Esophagus (tissue), 2 donors: ENCODE data around the gene FAM81B. TPM values are rescaled to one million over a fixed set of nuclear protein-coding genes. Genes with fewer than 3 reads are reported as not detected.

Source experiments
- H3K27ac ChIP-seq, 2 donors: one replicate each; pipeline ENCODE4 v1.5.1; 2013; ENCODE audit warnings: low read depth in 2 of 2, mild to moderate bottlenecking in 2 of 2, inconsistent platforms in 1 of 2, low read length in 1 of 2, moderate library complexity in 1 of 2
- H3K27me3 ChIP-seq, 2 donors: one replicate each; pipeline ENCODE4 v1.6.1; 2013; ENCODE audit warnings: low read length in 2 of 2, control low read depth in 1 of 2, mild to moderate bottlenecking in 1 of 2; ENCODE audit not compliant: insufficient read depth in 2 of 2, control insufficient read depth in 1 of 2
- H3K36me3 ChIP-seq, 2 donors: one replicate each; pipeline ENCODE4 v1.6.1; 2013; ENCODE audit warnings: low read length in 1 of 2; ENCODE audit not compliant: control insufficient read depth in 2 of 2, insufficient read depth in 2 of 2
- H3K4me1 ChIP-seq, 2 donors: one replicate each; pipeline ENCODE4 v1.6.1; 2013; ENCODE audit warnings: low read length in 1 of 2; ENCODE audit not compliant: control insufficient read depth in 2 of 2, insufficient read depth in 2 of 2
- H3K4me3 ChIP-seq, 2 donors: one replicate each; pipeline ENCODE4 v1.5.1; 2013; ENCODE audit warnings: low read length in 2 of 2, mild to moderate bottlenecking in 2 of 2, low read depth in 1 of 2, moderate library complexity in 1 of 2
- H3K9me3 ChIP-seq, 2 donors: one replicate each; pipeline ENCODE4 v1.6.1; 2013; ENCODE audit warnings: mild to moderate bottlenecking in 2 of 2, low read depth in 1 of 2, low read length in 1 of 2, moderate library complexity in 1 of 2; ENCODE audit not compliant: control insufficient read depth in 2 of 2, insufficient read depth in 1 of 2
- WGBS, 2 donors: extraction: QIAGEN DNeasy Blood & Tissue Kit; methylation state at CpG; one replicate each; pipeline ENCODE4 v1.1.7; 2013; 5-methylcytosine and 5-hydroxymethylcytosine counted together
- polyA plus RNA-seq, 2 donors: library from polyadenylated mRNA; stranded (reverse); fragments of 200-250 nt; gene quantifications; one replicate each; pipeline ENCODE4 v1.2.3, GENCODE V29; 2013
- donor health status: healthy with polysubstance abuse.
- donor health status: Bipolar disorder and iron deficiency.

The FAM81B gene
- polyA plus RNA-seq, 2 donors, result not detected

DNA sequence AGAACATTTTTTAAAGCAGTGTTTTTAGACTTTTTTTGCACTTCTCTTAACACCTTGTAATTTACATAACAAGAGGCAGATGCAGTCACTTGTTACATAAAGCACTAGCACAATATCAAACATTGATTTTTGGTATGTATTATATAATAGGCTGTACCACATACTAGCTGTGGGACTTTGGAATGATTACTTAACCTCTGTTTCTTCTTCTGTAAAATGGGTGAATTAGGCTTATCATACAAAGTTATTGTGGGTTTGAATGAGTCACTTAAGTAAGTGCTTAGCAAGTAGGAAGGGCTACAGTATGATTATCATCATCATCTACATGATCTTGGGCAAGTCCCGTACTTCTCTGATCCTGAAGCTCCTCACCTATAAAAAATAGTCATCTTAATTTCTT is 2.1 kb downstream of the FAM81B start:
- WGBS, 2 donors, result 85 to 89% methylated on average over 1 of the region's 1 CpG
- no peaks in the 10 kb centered on the region for H3K36me3 ChIP-seq
- H3K9me3 ChIP-seq, result no peaks in the 10 kb centered on the region
- no peak overlapping the region for H3K27ac ChIP-seq
- H3K27me3 ChIP-seq, result no peaks in the 10 kb centered on the region
- H3K4me3 ChIP-seq, result no peak overlapping the region
- no peaks in the 10 kb centered on the region for H3K4me1 ChIP-seq

DNA sequence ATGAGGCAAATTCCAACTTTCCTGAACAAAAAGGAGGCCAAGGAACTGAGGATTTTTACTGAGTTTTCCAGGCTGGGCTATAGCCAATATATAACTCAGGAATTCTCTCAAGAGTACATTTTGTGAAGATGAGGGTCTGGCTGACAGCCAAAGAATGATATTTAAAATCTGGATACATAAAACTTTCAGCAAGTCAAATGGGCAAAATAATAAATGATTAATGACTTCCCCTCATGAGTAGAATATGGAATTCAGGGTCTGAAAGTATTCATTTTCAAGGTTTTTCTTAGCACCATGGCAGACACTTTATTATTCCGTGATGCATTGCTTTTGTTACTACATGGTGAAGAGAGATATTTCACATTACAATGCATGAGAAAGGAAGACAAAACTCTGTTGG is 7.8 kb downstream of the FAM81B start:
- Histone ChIP-seq H3K4me1 (no peaks in the 10 kb centered on the region), H3K4me3 (no peak overlapping the region), H3K36me3 (no peaks in the 10 kb centered on the region), H3K9me3 (no peaks in the 10 kb centered on the region), H3K27ac (no peak overlapping the region), H3K27me3 (no peaks in the 10 kb centered on the region)
- WGBS, 2 donors, result 84 to 95% methylated on average over 1 of the region's 1 CpG

DNA sequence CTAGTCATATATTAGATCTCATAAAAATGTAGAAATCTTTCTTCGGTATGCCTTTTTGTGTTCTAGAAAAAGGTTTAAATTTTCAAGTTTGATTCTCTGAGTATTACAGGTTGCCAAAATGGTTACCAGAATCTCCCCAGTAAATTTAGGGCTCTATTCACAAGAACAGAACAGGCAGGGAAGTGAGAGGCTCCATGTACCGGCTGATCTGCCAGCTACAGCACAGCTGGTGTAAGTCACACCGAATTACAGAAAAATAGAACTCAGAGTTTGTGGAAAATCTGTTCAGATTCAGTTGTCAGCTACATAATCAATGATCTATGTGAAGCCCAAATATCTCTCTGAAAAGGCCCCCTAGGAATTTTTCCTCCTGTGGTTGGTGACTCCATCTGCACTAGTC is 10.5 kb downstream of the FAM81B start:
- H3K4me3 ChIP-seq, result no peak overlapping the region
- 75 to 80% methylated on average over 3 of the region's 3 CpGs for WGBS, 2 donors

DNA sequence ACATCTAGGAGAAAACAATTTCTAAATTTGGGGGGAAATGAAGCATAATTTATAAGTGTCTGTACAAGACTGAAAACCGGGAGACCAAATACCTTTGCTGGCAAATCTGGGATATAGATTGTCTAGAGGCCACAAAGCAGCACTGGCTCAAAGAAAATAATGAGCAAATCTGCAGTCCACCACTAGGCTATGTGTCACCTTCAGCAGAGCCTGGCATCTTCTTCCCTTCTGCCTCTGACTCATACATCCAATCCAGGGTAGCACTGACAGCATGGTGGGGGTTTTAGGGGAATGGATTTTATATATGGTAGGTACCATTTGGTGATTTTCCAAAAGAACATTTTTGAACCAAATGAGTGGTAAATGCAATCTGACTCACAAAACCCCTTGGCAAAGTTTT is 12.8 kb downstream of the FAM81B start:
- H3K27ac ChIP-seq, result no peak overlapping the region
- no peaks in the 10 kb centered on the region for H3K9me3 ChIP-seq
- no peaks in the 10 kb centered on the region for H3K36me3 ChIP-seq
- WGBS, 2 donors, result 33 to 93% methylated on average over 1 of the region's 1 CpG
- no peaks in the 10 kb centered on the region for H3K27me3 ChIP-seq
- H3K4me3 ChIP-seq, result no peak overlapping the region
- H3K4me1 ChIP-seq, result no peaks in the 10 kb centered on the region

More for the DNA sequence above, 10.5 kb downstream of the FAM81B start:
- Histone ChIP-seq H3K4me1 (no peaks in the 10 kb centered on the region), H3K9me3 (no peaks in the 10 kb centered on the region), H3K36me3 (no peaks in the 10 kb centered on the region), H3K27ac (no peak overlapping the region), H3K27me3 (no peaks in the 10 kb centered on the region)

DNA sequence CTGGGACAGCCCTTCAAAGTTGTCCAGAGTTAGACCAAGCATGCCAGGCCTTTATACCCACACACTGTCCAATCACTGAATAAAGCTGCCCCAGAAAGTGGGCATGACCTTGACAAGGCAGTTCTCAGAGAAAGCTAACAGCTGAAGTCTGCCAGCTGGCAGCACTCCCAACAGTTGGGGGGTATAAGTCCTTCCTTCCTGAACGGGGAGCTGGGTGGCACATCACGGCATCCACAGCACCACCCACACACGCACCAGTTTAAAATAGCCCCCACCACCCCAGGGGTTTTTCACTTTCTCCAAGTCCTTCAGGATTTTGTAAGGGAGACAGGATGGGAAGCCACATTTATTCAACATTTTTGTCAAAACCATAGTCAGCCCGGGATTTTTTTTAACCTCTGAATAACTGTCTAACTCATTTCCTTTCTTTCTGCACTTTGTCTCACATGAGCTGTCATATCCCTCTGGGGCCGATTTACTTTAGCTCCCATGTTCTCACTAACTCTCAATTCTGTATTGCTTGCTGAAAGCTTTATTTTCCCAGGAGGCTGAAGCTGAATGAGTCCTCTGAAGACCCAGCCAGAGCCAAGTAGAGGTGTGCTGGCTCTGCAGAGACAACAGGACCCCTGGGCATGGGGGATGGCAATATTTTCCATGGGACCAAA is 15.4 kb downstream of the FAM81B start:
- 42 to 43% methylated on average over 5 of the region's 5 CpGs for WGBS, 2 donors
- Histone ChIP-seq H3K27ac (no peak overlapping the region), H3K27me3 (no peaks in the 10 kb centered on the region), H3K36me3 (no peaks in the 10 kb centered on the region), H3K9me3 (no peaks in the 10 kb centered on the region), H3K4me3 (no peak overlapping the region), H3K4me1 (no peaks in the 10 kb centered on the region)

DNA sequence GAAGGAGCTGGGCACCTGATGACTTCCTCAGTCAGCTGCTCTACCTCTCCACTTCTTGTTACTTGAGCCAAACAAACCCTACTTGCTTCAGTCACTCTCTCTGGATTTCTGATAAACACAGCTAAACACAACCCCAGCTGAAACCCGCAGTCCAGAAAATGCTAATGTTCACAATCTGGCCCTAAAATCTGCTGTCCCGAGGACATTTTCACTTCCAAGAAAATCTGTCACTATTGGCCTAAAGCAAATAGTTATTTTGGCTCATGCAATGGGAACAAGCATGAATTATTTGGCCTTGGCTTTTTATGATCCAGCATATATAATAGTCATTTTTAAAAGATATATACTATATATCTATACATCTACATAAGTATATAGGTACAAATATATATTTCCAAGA is 19.1 kb downstream of the FAM81B start:
- H3K27ac ChIP-seq, result no peak overlapping the region
- 63 to 73% methylated on average over 2 of the region's 2 CpGs for WGBS, 2 donors
- no peaks in the 10 kb centered on the region for H3K9me3 ChIP-seq
- H3K4me3 ChIP-seq, result no peak overlapping the region
- no peaks in the 10 kb centered on the region for H3K4me1 ChIP-seq
- no peaks in the 10 kb centered on the region for H3K27me3 ChIP-seq
- no peaks in the 10 kb centered on the region for H3K36me3 ChIP-seq

DNA sequence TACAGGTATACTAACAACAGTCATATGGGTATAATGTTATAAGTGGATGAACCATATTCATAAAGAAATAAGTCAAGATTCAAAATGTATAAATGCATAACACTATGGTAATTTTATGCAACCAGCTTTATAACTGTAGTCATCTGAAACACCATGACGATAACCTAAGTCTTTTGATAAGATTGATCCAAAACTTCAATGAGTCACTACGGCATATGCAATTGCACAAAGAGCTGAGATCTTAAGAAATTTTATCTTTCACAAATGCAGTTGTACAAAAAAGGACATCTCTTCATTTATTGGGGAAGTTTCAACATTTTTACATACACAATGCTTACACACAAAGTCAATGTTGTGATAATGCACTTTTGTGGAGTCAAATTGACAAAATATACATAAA is 20.3 kb downstream of the FAM81B start:
- no peaks in the 10 kb centered on the region for H3K27me3 ChIP-seq
- H3K9me3 ChIP-seq, result no peaks in the 10 kb centered on the region
- no peak overlapping the region for H3K27ac ChIP-seq
- H3K36me3 ChIP-seq, result no peaks in the 10 kb centered on the region
- 84 to 88% methylated on average over 2 of the region's 2 CpGs for WGBS, 2 donors
- no peaks in the 10 kb centered on the region for H3K4me1 ChIP-seq
- no peak overlapping the region for H3K4me3 ChIP-seq

DNA sequence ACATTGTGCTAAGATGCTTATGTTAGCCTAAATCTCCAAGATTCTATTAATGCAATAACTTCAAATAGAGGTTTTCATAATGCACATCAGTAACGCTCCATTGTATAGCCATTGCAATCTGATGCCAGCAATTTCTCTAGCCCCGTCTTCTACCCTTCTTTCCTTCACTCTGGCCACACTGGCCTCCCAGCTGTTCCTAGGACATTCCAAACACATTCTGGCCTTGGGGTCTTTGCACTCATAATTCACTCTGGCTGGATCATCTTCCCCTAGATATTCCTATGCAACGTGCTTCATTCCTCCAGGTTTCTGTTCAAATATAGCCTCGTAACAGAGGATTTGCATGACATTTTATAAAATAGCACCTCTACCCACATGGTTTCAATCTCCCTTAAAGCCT is 23.3 kb downstream of the FAM81B start:
- Histone ChIP-seq H3K4me1 (no peaks in the 10 kb centered on the region), H3K4me3 (no peak overlapping the region), H3K36me3 (no peaks in the 10 kb centered on the region), H3K27ac (no peak overlapping the region), H3K27me3 (no peaks in the 10 kb centered on the region), H3K9me3 (no peaks in the 10 kb centered on the region)
- 65 to 69% methylated on average over 4 of the region's 4 CpGs for WGBS, 2 donors

DNA sequence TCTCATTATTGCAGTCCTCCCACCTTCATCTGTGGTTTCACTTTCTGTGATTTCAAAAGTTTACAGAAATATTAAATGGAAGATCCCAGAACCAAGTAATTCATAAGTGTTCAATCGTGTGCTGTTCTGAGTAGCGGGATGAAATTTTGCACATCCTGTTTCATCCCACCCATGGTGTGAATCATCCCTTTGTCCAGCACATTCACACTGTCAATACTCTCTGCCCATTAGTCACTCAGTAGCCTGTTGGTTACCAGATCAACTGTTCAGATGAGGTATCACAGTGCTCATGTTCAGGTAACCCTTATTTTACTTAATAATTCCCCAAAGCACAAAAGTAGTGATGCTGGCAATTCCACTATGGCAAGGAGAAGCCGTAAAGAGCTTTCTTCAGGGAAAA is 26.8 kb downstream of the FAM81B start:
- Histone ChIP-seq H3K4me1 (no peaks in the 10 kb centered on the region), H3K27ac (no peak overlapping the region), H3K36me3 (no peaks in the 10 kb centered on the region), H3K9me3 (no peaks in the 10 kb centered on the region), H3K4me3 (no peak overlapping the region), H3K27me3 (no peaks in the 10 kb centered on the region)
- 85 to 87% methylated on average over 3 of the region's 3 CpGs for WGBS, 2 donors

DNA sequence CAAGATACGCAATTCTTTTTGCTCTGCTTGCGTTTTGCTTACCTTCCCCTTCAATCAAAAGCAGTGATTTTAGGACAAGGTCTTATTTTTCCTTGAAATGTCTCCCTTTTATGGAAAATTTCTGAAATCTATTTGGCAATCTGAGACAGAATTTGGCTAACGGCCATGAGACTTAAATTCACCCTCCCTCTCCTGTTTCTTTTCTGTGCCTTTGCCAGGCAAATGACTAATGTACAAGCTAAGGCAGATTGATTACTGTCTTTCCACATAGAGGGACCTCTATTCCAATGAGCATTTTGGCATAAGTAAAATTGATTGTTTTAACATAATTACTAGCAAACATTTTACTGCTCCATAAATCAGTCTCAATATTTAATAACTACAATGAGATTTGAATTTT is 31.7 kb downstream of the FAM81B start:
- H3K27ac ChIP-seq, result no peak overlapping the region
- H3K4me3 ChIP-seq, result no peak overlapping the region
- H3K4me1 ChIP-seq, result no peaks in the 10 kb centered on the region
- no peaks in the 10 kb centered on the region for H3K27me3 ChIP-seq
- H3K36me3 ChIP-seq, result no peaks in the 10 kb centered on the region
- WGBS, 2 donors, result 66 to 72% methylated on average over 3 of the region's 3 CpGs
- H3K9me3 ChIP-seq, result no peaks in the 10 kb centered on the region
